ENCODE measurements around the gene HS6ST3. TPM values are rescaled to one million over a fixed set of nuclear protein-coding genes. Genes with fewer than 3 reads are reported as not detected.

HS6ST3 gene
- total and polyA plus RNA-seq, 2 of the 13 experiments (the other 11 are each of a cell fraction or from before 2014, with no cell fraction given), result not detected

DNA sequence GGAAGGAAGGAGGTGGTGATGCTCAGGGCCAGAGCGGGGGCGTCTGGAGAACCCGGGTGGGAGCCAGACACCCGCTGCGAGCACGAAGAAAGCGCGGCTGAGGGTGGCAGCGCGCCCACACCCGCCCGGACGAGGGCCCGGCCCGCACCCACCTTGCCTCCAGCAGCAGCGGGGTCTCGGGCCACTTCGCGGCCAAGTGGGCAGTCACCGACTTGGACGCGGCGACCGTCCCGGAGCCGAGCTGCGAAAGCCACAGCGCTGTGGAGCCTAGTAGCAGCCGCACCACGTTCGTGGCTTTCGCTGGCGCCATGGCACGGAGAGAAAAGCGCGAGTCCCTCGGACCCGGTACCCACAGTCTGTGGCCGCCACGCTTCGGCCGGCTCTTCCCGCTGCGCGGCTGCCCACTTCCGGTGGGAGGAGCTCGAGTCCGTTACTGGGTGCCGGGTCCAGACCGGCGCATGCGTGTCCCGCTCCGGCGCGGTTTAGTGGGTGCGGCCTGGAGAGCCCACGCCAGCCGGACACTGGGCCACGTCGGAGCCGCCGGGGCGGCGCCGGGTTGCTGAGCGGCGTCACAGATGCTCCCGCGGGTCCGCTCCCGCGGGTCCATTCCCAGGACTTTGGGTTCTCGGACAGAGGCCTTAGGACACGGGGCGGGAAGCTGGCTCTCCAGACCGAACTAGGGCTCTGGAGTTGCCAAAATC is 36.8 kb upstream of the HS6ST3 start, which contains the start of gene UGGT2:
Gene UGGT2, minus strand, starts transcription at position 399 of the 701 bp plus-strand sequence. Its CDS starts 89 bp downstream, at position 310.
- ATAC-seq (peak; percentile 99), FAIRE-seq (no peak)
- CTCF ChIA-PET (ENCODE audit: low intra/inter-chr PET ratio, low total read pairs), result no interaction called here
- TF ChIP-seq GABPA (IDR thresholded peaks at IDR 0.05; ENCODE audit: low read depth, low read length) (peak; percentile 84), GABPA (CRISPR knock-in tag; IDR thresholded peaks at IDR 0.05; ENCODE audit: low read depth) (peak; percentile 91), HNRNPUL1 (IDR thresholded peaks at IDR 0.05; ENCODE audit: low read depth, low read length) (0 out of 2 replicates have a peak, but pooled peaks have one; percentile 49), PHF5A (CRISPR knock-in tag; IDR thresholded peaks at IDR 0.05; ENCODE audit: low read depth, unreplicated experiment) (no peak), NAIF1 (CRISPR knock-in tag; IDR thresholded peaks at IDR 0.05; ENCODE audit: borderline replicate concordance) (no peak; the same call in 1 of the 2 replicates), ZNF253 (CRISPR knock-in tag; IDR thresholded peaks at IDR 0.05; ENCODE audit: borderline replicate concordance) (peak; percentile 79; the same call in 1 of the 2 replicates), ZSCAN25 (CRISPR knock-in tag; IDR thresholded peaks at IDR 0.05) (peak; percentile 60), ZBTB7B (CRISPR knock-in tag; IDR thresholded peaks at IDR 0.05) (peak; percentile 72; the same call in 1 of the 2 replicates), ZNF83 (CRISPR knock-in tag; IDR thresholded peaks at IDR 0.05; ENCODE audit: borderline replicate concordance) (peak; percentile 74; the same call in 1 of the 2 replicates), ZBTB3 (CRISPR knock-in tag; IDR thresholded peaks at IDR 0.05; ENCODE audit: borderline replicate concordance, low read depth) (no peak), ZFY (CRISPR knock-in tag; IDR thresholded peaks at IDR 0.05) (peak; percentile 92), MEIS2 (CRISPR knock-in tag; IDR thresholded peaks at IDR 0.05) (peak; percentile 28; the same call in 1 of the 2 replicates)
- TF ChIP-seq, protein P1, sequence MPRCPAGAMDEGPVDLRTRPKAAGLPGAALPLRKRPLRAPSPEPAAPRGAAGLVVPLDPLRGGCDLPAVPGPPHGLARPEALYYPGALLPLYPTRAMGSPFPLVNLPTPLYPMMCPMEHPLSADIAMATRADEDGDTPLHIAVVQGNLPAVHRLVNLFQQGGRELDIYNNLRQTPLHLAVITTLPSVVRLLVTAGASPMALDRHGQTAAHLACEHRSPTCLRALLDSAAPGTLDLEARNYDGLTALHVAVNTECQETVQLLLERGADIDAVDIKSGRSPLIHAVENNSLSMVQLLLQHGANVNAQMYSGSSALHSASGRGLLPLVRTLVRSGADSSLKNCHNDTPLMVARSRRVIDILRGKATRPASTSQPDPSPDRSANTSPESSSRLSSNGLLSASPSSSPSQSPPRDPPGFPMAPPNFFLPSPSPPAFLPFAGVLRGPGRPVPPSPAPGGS (CRISPR knock-in tag; IDR thresholded peaks at IDR 0.05), result peak; percentile 41; the same call in 1 of the 2 replicates
- TF ChIP-seq, protein P2, sequence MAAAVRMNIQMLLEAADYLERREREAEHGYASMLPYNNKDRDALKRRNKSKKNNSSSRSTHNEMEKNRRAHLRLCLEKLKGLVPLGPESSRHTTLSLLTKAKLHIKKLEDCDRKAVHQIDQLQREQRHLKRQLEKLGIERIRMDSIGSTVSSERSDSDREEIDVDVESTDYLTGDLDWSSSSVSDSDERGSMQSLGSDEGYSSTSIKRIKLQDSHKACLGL (CRISPR knock-in tag; IDR thresholded peaks at IDR 0.05), result peak; percentile 92
- TF ChIP-seq, protein P3, sequence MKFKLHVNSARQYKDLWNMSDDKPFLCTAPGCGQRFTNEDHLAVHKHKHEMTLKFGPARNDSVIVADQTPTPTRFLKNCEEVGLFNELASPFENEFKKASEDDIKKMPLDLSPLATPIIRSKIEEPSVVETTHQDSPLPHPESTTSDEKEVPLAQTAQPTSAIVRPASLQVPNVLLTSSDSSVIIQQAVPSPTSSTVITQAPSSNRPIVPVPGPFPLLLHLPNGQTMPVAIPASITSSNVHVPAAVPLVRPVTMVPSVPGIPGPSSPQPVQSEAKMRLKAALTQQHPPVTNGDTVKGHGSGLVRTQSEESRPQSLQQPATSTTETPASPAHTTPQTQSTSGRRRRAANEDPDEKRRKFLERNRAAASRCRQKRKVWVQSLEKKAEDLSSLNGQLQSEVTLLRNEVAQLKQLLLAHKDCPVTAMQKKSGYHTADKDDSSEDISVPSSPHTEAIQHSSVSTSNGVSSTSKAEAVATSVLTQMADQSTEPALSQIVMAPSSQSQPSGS (CRISPR knock-in tag; IDR thresholded peaks at IDR 0.05), result peak; percentile 2
- TF ChIP-seq, protein P4, sequence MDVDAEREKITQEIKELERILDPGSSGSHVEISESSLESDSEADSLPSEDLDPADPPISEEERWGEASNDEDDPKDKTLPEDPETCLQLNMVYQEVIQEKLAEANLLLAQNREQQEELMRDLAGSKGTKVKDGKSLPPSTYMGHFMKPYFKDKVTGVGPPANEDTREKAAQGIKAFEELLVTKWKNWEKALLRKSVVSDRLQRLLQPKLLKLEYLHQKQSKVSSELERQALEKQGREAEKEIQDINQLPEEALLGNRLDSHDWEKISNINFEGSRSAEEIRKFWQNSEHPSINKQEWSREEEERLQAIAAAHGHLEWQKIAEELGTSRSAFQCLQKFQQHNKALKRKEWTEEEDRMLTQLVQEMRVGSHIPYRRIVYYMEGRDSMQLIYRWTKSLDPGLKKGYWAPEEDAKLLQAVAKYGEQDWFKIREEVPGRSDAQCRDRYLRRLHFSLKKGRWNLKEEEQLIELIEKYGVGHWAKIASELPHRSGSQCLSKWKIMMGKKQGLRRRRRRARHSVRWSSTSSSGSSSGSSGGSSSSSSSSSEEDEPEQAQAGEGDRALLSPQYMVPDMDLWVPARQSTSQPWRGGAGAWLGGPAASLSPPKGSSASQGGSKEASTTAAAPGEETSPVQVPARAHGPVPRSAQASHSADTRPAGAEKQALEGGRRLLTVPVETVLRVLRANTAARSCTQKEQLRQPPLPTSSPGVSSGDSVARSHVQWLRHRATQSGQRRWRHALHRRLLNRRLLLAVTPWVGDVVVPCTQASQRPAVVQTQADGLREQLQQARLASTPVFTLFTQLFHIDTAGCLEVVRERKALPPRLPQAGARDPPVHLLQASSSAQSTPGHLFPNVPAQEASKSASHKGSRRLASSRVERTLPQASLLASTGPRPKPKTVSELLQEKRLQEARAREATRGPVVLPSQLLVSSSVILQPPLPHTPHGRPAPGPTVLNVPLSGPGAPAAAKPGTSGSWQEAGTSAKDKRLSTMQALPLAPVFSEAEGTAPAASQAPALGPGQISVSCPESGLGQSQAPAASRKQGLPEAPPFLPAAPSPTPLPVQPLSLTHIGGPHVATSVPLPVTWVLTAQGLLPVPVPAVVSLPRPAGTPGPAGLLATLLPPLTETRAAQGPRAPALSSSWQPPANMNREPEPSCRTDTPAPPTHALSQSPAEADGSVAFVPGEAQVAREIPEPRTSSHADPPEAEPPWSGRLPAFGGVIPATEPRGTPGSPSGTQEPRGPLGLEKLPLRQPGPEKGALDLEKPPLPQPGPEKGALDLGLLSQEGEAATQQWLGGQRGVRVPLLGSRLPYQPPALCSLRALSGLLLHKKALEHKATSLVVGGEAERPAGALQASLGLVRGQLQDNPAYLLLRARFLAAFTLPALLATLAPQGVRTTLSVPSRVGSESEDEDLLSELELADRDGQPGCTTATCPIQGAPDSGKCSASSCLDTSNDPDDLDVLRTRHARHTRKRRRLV (CRISPR knock-in tag; IDR thresholded peaks at IDR 0.05), result 0 out of 2 replicates have a peak, but pooled peaks have one; percentile 47

More for the DNA sequence above, 36.8 kb upstream of the HS6ST3 start, which contains the start of gene UGGT2:
- intact Hi-C loops (cut with micrococcal nuclease; ENCODE audit: unreplicated experiment), result no loop called here
- Histone ChIP-seq H3K27ac (ENCODE audit: extremely low read length, insufficient read depth, low read length) (peak within 1 kb of the TSS; percentile 68), H3K79me2 (ENCODE audit: insufficient read depth, low read length) (peaks cover 18% of the 10 kb centered on the region), H3K9ac (ENCODE audit: insufficient read depth, low read depth, low read length) (peak within 1 kb of the TSS; percentile 94), H3K27me3 (ENCODE audit: control insufficient read depth in 1 of 2, insufficient read depth in 2 of 2, low read length in 2 of 2) (no peaks in the 10 kb centered on the region; a peak in 1 of 5 replicates), H3K9me3 (ENCODE audit: low read length) (no peaks in the 10 kb centered on the region), H4K20me1 (ENCODE audit: insufficient read depth, low read length) (no peaks in the 10 kb centered on the region), H3K36me3 (replicated peaks in 1 of 2; ENCODE audit: control insufficient read depth in 1 of 2, insufficient read depth in 2 of 2, low read length in 2 of 2) (no peaks in the 10 kb centered on the region), H3K4me1 (ENCODE audit: insufficient read depth, low read length) (peaks cover 8% of the 10 kb centered on the region), H3K4me2 (ENCODE audit: low read depth, low read length) (peak within 1 kb of the TSS; percentile 84), H3K4me3 (replicated peaks in 1 of 3; ENCODE audit: insufficient read depth in 1 of 3, low read depth in 2 of 3, low read length in 3 of 3) (peak within 1 kb of the TSS; percentile 91 to 100 (median 97)), H2AFZ (ENCODE audit: low read length) (no peak within 1 kb of the TSS)
- DNase-seq (ENCODE audit: low spot score), result peak; percentile 85
- POLR2A ChIA-PET, result interaction anchor here (0.6 to 1.7 kb wide), 10 partner anchors 8 to 1380 kb away, joined by 3 to 11 read pairs (median 4); partner anchors contain the start of gene RAP2A
- no TSS peak for BruUV-seq (replicated peaks)
- in situ Hi-C loops (cut with HindIII; ENCODE audit: extremely low pct_ligation_motif_present, low pct_unique_long_range_greater_than_20kb), result no loop called here
- WGBS (ENCODE audit: low lambda C conversion rate), result 5% methylated on average over 3 of the region's 77 CpGs
